HepG2 (cell line): Measurements from ENCODE around the gene CMYA5. TPM values are rescaled to one million over a fixed set of nuclear protein-coding genes. Genes with fewer than 3 reads are reported as not detected.

Experiments used
- ATAC-seq: fragments of 200-7000 bp; cut with Tn5 transposase; 3 replicates; pipeline ENCODE4 v1.9.1; 2020; ENCODE audit warnings: mild to moderate bottlenecking, moderate library complexity
- BruUV-seq: library from RNA; stranded (reverse); fragments of 400-500 nt; replicated peaks from 2 replicates; lab custom pipeline; 2021; lab: Mats Ljungman, UMichigan
- CTCF ChIA-PET: fragments of 300-600 bp; formaldehyde crosslinking; extraction: SDS; loops from one replicate; lab custom pipeline; 2021; ENCODE audit warnings: low total read pairs, inconsistent platforms, low intra/inter-chr PET ratio; lab: Yijun Ruan, JAX
- POLR2A ChIA-PET: fragments of 350-600 bp; sonication (Branson Sonifier 250); formaldehyde crosslinking; loops from one replicate; lab custom pipeline; 2020; ENCODE audit warnings: antibody characterized with exemption, inconsistent platforms; lab: Yijun Ruan, JAX
- DNase-seq: peaks from one replicate; pipeline ENCODE4 v3.0.0-alpha.2; 2015; ENCODE audit warnings: low spot score
- FAIRE-seq: peaks from 3 replicates; lab custom pipeline; 2011; peaks lifted over from hg19 to GRCh38; lab: Jason Lieb, UNC
- H2AFZ ChIP-seq: one replicate; pipeline ENCODE4 v1.6.1; 2011; ENCODE audit warnings: low read length, inconsistent platforms
- H3K27ac ChIP-seq: fragments of 300-600 bp; 3 replicates; pipeline ENCODE4 v1.8.0; 2011; ENCODE audit warnings: mixed run types, mild to moderate bottlenecking, mixed read lengths, low read length, inconsistent platforms; ENCODE audit not compliant: insufficient read depth; ENCODE audit errors: extremely low read length
- H3K27me3 ChIP-seq, 2 experiments: fragments of 200-600 bp in 1 of 2; 2 replicates in 1 of 2; 3 replicates in 1 of 2; pipeline versions ENCODE4 v1.6.0 to v1.8.0; 2011; ENCODE audit warnings: low read length in 2 of 2, mild to moderate bottlenecking in 2 of 2, moderate library complexity in 2 of 2, inconsistent platforms in 1 of 2; ENCODE audit not compliant: insufficient read depth in 2 of 2, control insufficient read depth in 1 of 2
- H3K36me3 ChIP-seq, 2 experiments: fragments of 200-600 bp in 1 of 2; replicated peaks in 1 of 2; 2 replicates in 1 of 2; 3 replicates in 1 of 2; pipeline versions ENCODE4 v1.5.1 to v1.8.0; 2011; ENCODE audit warnings: low read length in 2 of 2, inconsistent platforms in 1 of 2; ENCODE audit not compliant: insufficient read depth in 2 of 2, control insufficient read depth in 1 of 2
- H3K4me1 ChIP-seq: 2 replicates; pipeline ENCODE4 v1.5.1; 2012; ENCODE audit warnings: low read length, inconsistent platforms; ENCODE audit not compliant: insufficient read depth
- H3K4me2 ChIP-seq: 2 replicates; pipeline ENCODE4 v1.6.0; 2011; ENCODE audit warnings: low read depth, low read length, inconsistent platforms
- H3K4me3 ChIP-seq, 3 experiments: fragments of 200-600 bp in 1 of 3; sonication (generic), shearing (Covaris generic) in 1 of 3; replicated peaks in 1 of 3; 2 replicates each; pipeline ENCODE4 v1.5.1; 2011 to 2016; ENCODE audit warnings: low read length in 3 of 3, inconsistent platforms in 2 of 3, low read depth in 2 of 3, mild to moderate bottlenecking in 2 of 3, control low read depth in 1 of 3, mixed read lengths in 1 of 3; ENCODE audit not compliant: insufficient read depth in 1 of 3
- H3K79me2 ChIP-seq: one replicate; pipeline ENCODE4 v1.6.1; 2011; ENCODE audit warnings: low read length, inconsistent platforms; ENCODE audit not compliant: insufficient read depth
- H3K9ac ChIP-seq: 2 replicates; pipeline ENCODE4 v1.6.0; 2011; ENCODE audit warnings: mild to moderate bottlenecking, low read depth, low read length, inconsistent platforms; ENCODE audit not compliant: insufficient read depth
- H3K9me3 ChIP-seq: 2 replicates; pipeline ENCODE4 v1.5.1; 2012; ENCODE audit warnings: mild to moderate bottlenecking, low read length
- H4K20me1 ChIP-seq: 2 replicates; pipeline ENCODE4 v1.6.0; 2011; ENCODE audit warnings: inconsistent platforms, mild to moderate bottlenecking, low read length, moderate library complexity; ENCODE audit not compliant: insufficient read depth
- ARNT ChIP-seq: fragments of 450-650 bp; IDR thresholded peaks from 2 replicates; pipeline ENCODE4 v1.6.1; 2017
- DMAP1 ChIP-seq: IDR thresholded peaks from 2 replicates; pipeline ENCODE4 v1.6.1; 2016
- EP300 ChIP-seq, 3 experiments: sonication (generic) in 1 of 3; formaldehyde crosslinking in 1 of 3; IDR thresholded peaks; 2 replicates each; pipeline versions ENCODE4 v1.5.1 to v1.6.1; 2011 to 2020; ENCODE audit warnings: low read depth in 2 of 3, low read length in 2 of 3, borderline replicate concordance in 1 of 3, improper control_type of control experiment in 1 of 3, mild to moderate bottlenecking in 1 of 3, missing genetic modification reagents in 1 of 3, moderate library complexity in 1 of 3
- HDAC6 ChIP-seq: fragments of 200-600 bp; sonication (generic); IDR thresholded peaks from 2 replicates; pipeline ENCODE4 v1.7.0; 2017; ENCODE audit warnings: mild to moderate bottlenecking, antibody characterized with exemption, low read length, low read depth
- MIER3 ChIP-seq: IDR thresholded peaks from 2 replicates; pipeline ENCODE4 v1.6.1; 2016; ENCODE audit warnings: missing compliant biosample characterization, borderline replicate concordance
- MLLT10 ChIP-seq: sonication (generic); formaldehyde crosslinking; IDR thresholded peaks from 2 replicates; pipeline ENCODE4 v1.4.0; 2020; ENCODE audit warnings: missing genetic modification reagents
- PLSCR1 ChIP-seq: sonication (generic); formaldehyde crosslinking; IDR thresholded peaks from 2 replicates; pipeline ENCODE4 v1.5.0; 2020; ENCODE audit warnings: missing genetic modification reagents, mild to moderate bottlenecking, borderline replicate concordance
- RELA ChIP-seq: sonication (generic); formaldehyde crosslinking; IDR thresholded peaks from 2 replicates; pipeline ENCODE4 v1.4.0; 2020; ENCODE audit warnings: missing genetic modification reagents
- SSRP1 ChIP-seq: IDR thresholded peaks from 2 replicates; pipeline ENCODE4 v1.6.1; 2016; ENCODE audit warnings: control low read depth
- U2AF1 ChIP-seq: fragments of 200-400 bp; formaldehyde crosslinking; optimal IDR thresholded peaks from 2 replicates; pipeline ENCODE3; 2017; ENCODE audit warnings: mild to moderate bottlenecking, low read depth, low read length
- ZNF567 ChIP-seq: sonication (generic); formaldehyde crosslinking; IDR thresholded peaks from 2 replicates; pipeline ENCODE4 v1.8.1; 2023; ENCODE audit warnings: mild to moderate bottlenecking, missing genetic modification reagents, borderline replicate concordance
- WGBS: methylation state at CpG from one replicate; pipeline ENCODE4 v1.1.6; 2017; ENCODE audit warnings: low lambda C conversion rate; 5-methylcytosine and 5-hydroxymethylcytosine counted together
- in situ Hi-C: cut with HindIII; loops from 2 replicates; pipeline ENCODE4 v1.10.0; 2017; ENCODE audit warnings: low pct_unique_long_range_greater_than_20kb; ENCODE audit not compliant: extremely low pct_ligation_motif_present
- intact Hi-C: fragments of 100-400 bp; cut with micrococcal nuclease; formaldehyde crosslinking; loops from one replicate; pipeline ENCODE4 v1.10.0; 2022; ENCODE audit not compliant: unreplicated experiment
- polyA plus RNA-seq, 8 experiments: library from polyadenylated mRNA; depleted of rRNA in 3 of 8; stranded (reverse) in 7 of 8; unstranded in 1 of 8; fragments of >200 nt; fragmentation: Illumina TruSeq in 4 of 8; extraction: Trizol in 4 of 8; gene quantifications; 2 replicates each; pipeline versions ENCODE4 v1.2.1 to v1.2.3, GENCODE V29; 2011 to 2016; ENCODE audit warnings: low read depth in 4 of 8, missing spikeins in 1 of 8, mixed read lengths in 1 of 8; ENCODE audit not compliant: insufficient read depth in 1 of 8
- total RNA-seq, 5 experiments: library from RNA; depleted of rRNA; stranded (reverse); fragments of >200 nt; fragmentation: Illumina TruSeq; extraction: Trizol; gene quantifications; 2 replicates each; pipeline ENCODE4 v1.2.3, GENCODE V29; 2016; ENCODE audit warnings: low read depth in 1 of 5

CMYA5 gene
- total and polyA plus RNA-seq, 2 of the 13 experiments (the other 11 are each of a cell fraction or from before 2014, with no cell fraction given): 0.13 to 0.51 TPM

DNA sequence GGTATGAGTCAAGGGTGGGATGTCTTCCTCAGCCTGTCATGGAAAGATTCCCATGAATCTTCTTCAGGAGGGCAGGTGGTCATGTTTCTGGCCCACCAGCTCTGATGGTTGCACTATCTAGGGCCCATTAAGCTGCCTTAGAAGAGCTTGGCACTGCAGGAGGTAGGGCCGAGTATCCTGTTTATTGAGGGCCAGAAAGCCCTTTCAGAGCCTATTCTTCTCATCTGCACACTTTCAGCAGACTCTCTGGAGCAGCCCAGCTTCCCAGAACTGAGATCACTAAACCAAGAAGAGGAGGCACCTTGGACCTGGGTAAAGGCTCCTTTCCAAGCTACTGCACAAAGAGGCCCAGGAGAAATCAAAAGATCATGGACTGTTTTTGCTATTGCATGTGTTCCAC lies 154.9 kb downstream of the CMYA5 start (continued):
- TF ChIP-seq DMAP1 (CRISPR knock-in tag): no peak
- no peak for TF ChIP-seq MLLT10 (CRISPR knock-in tag)
- no peak for TF ChIP-seq MIER3 (CRISPR knock-in tag)
- no peak for TF ChIP-seq SSRP1
- TF ChIP-seq, all 625 proteins: peak for 0

- intact Hi-C loops (no loop called here), in situ Hi-C loops (no loop called here)
- Histone ChIP-seq H4K20me1 (no peaks in the 10 kb centered on the region), H3K4me2 (no peak overlapping the region), H3K27ac (no peak overlapping the region), H3K9ac (no peak overlapping the region), H2AFZ (no peak overlapping the region), H3K36me3 (no peaks in the 10 kb centered on the region), H3K27me3 (peaks cover 2 to 45% of the 10 kb centered on the region in 2 experiments; a peak in 2 of 5 replicates), H3K9me3 (no peaks in the 10 kb centered on the region), H3K79me2 (no peaks in the 10 kb centered on the region), H3K4me1 (no peaks in the 10 kb centered on the region), H3K4me3 (no peak overlapping the region)
- DNase-seq (no peak), ATAC-seq (no peak), FAIRE-seq (no peak)
- WGBS: 59% methylated on average over 7 of the region's 7 CpGs
- BruUV-seq: no TSS peak
- ChIA-PET POLR2A (no interaction called here), CTCF (no interaction called here)
- no peak for TF ChIP-seq ARNT
Observed at GRCh38 chr5:79845448-79846197, 156.0 kb downstream of the CMYA5 start.

DNA sequence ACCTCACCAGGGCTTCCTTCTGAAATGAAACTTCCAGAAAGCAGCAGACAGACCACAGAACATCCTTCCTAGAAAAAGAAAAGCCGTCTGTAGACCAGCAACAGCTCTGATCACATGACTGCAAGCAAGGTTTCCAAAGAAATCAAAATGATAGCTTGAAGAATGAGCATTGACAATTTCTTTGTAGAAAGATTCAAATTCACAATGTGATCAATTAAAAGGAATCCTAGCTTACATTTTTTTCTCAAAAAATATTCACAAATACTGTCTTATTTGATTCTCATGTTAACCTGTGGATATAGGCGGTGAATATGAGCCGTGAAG lies 156.5 kb downstream of the CMYA5 start:
- H3K4me2 ChIP-seq: no peak overlapping the region
- ChIA-PET POLR2A (no interaction called here), CTCF (no interaction called here)
- no peaks in the 10 kb centered on the region for H3K36me3 ChIP-seq
- ATAC-seq: no peak
- in situ Hi-C loops (no loop called here), intact Hi-C loops (no loop called here)
- H3K4me3 ChIP-seq: no peak overlapping the region
- no TSS peak for BruUV-seq
- H3K79me2 ChIP-seq: no peaks in the 10 kb centered on the region
- no peak overlapping the region for H3K9ac ChIP-seq
- H2AFZ ChIP-seq: no peak overlapping the region
- no peak overlapping the region for H3K27ac ChIP-seq
- 58% methylated on average over 3 of the region's 3 CpGs for WGBS
- H3K27me3 ChIP-seq: peaks cover 4 to 46% of the 10 kb centered on the region in 2 experiments; a peak in 3 of 5 replicates
- H4K20me1 ChIP-seq: no peaks in the 10 kb centered on the region
- H3K4me1 ChIP-seq: no peaks in the 10 kb centered on the region
- FAIRE-seq: no peak
- DNase-seq: no peak
- TF ChIP-seq RELA (no peak), EP300 (IDR thresholded peaks at IDR 0.05; ENCODE audit: low read depth in 2 of 2, low read length in 2 of 2) (no peak), EP300 (CRISPR knock-in tag; IDR thresholded peaks at IDR 0.05; ENCODE audit: borderline replicate concordance) (no peak), ZNF567 (CRISPR knock-in tag) (no peak), HDAC6 (no peak), U2AF1 (no peak), PLSCR1 (CRISPR knock-in tag) (no peak)
- no peaks in the 10 kb centered on the region for H3K9me3 ChIP-seq
